ENCODE measurements around the gene HOXA6.
A peak's percentile ranks its signal among the peaks of the same experiment; 100 is the strongest.

HOXA6 gene

GRCh38 chr7:27161214-27161720, 13.7 kb upstream of the HOXA6 start:
- DNase-seq (ENCODE audit: low read depth): no peak

GRCh38 chr7:27160546-27161213, 13.1 kb upstream of the HOXA6 start:
- peak; percentile 81 for DNase-seq (ENCODE audit: low read depth)

GRCh38 chr7:27160145-27160545, 12.6 kb upstream of the HOXA6 start:
- no peak for DNase-seq (ENCODE audit: low read depth)

GRCh38 chr7:27159266-27160144, 11.9 kb upstream of the HOXA6 start:
- no peak for DNase-seq (ENCODE audit: low read depth)

GRCh38 chr7:27158436-27159265, 11.1 kb upstream of the HOXA6 start:
- no peak for DNase-seq (ENCODE audit: low read depth)

GRCh38 chr7:27157702-27158431, 10.3 kb upstream of the HOXA6 start:
- DNase-seq (ENCODE audit: low read depth): no peak

GRCh38 chr7:27156916-27157701, 9.5 kb upstream of the HOXA6 start:
- no peak for DNase-seq (ENCODE audit: low read depth)

GRCh38 chr7:27156508-27156898, 8.9 kb upstream of the HOXA6 start, which contains the start of gene HOXA7:
HOXA7 (minus strand) TSS chr7:27156675; CDS start chr7:27156545, 130 bp downstream.
- no peak for DNase-seq (ENCODE audit: low read depth)

- no peak for DNase-seq (ENCODE audit: low read depth)
Measured at GRCh38 chr7:27155816-27156507, 8.4 kb upstream of the HOXA6 start.

GRCh38 chr7:27154901-27155815, 7.6 kb upstream of the HOXA6 start:
- DNase-seq (ENCODE audit: low read depth): no peak

- DNase-seq (ENCODE audit: low read depth): no peak
Measured at GRCh38 chr7:27154369-27154768, 6.8 kb upstream of the HOXA6 start.

GRCh38 chr7:27153526-27153925, 6.0 kb upstream of the HOXA6 start:
- DNase-seq (ENCODE audit: low read depth): no peak

GRCh38 chr7:27152816-27153442, 5.4 kb upstream of the HOXA6 start:
- no peak for DNase-seq (ENCODE audit: low read depth)

GRCh38 chr7:27151931-27152815, 4.6 kb upstream of the HOXA6 start, which contains the start of gene HOXA3:
HOXA3 (minus strand) TSS chr7:27152583; CDS start chr7:27110640, 41,943 bp downstream.
- no peak for DNase-seq (ENCODE audit: low read depth)

GRCh38 chr7:27151341-27151930, 3.9 kb upstream of the HOXA6 start:
- DNase-seq (ENCODE audit: low read depth): no peak

GRCh38 chr7:27150568-27151340, 3.2 kb upstream of the HOXA6 start:
- no peak for DNase-seq (ENCODE audit: low read depth)
